ENCODE results near the gene UNC5C.
A peak's percentile ranks its signal among the peaks of the same experiment; 100 is the strongest.

The UNC5C gene

DNA sequence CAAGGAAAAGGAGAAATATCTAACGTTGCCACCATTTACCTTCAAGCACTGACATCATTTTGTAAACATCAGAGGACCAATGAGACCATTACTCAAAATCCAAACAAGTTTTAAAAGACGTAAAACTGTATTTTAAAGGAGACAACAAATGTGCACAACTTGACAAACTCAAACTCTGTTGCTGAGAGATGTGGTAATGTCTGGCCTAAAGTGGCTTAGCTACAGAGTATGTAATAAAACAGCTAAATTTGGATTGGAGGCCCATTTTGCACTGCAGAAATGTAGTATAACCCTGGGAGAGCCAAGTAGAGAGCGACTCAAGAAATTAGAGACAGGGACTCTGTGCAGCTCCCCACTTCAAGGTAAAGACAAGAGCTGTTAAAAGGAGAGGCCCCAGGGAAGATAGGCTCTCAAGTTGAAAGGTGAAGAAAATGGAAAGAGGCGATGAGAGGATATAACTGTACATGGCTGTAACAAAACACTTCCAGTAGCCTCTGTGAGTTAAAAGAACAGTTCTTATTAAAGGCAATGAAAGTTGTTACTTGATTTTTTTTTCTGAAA is 20.3 kb downstream of the UNC5C start:
- Histone ChIP-seq H3K27ac (ENCODE audit: extremely low read depth, low read depth, low read length) (peak overlapping the region; percentile 28; the same call in 1 of the 2 replicates), H3K9me3 (ENCODE audit: control insufficient read depth, insufficient read depth, low read depth, low read length) (no peaks in the 10 kb centered on the region), H3K36me3 (ENCODE audit: control insufficient read depth in 2 of 2, insufficient read depth in 1 of 2, low read length in 2 of 2) (no peaks in the 10 kb centered on the region), H3K4me3 (ENCODE audit: low read depth, low read length) (no peak overlapping the region), H3K4me1 (ENCODE audit: control insufficient read depth, insufficient read depth, low read length) (peaks cover 22% of the 10 kb centered on the region)
- ChIA-PET CTCF (interaction anchor here (0.7 kb wide), 1 partner anchor 183 kb away, joined by 3 read pairs; no protein-coding TSS in a partner anchor), POLR2A (interaction anchor here (2.5 kb wide), 1 partner anchor 20 kb away, joined by 10 read pairs; the partner anchor contains the start of gene UNC5C)
- TF ChIP-seq RBAK (tag by site-specific recombination; IDR thresholded peaks at IDR 0.05) (no peak), ZNF37A (tag by site-specific recombination; IDR thresholded peaks at IDR 0.05) (no peak), WT1 (tag by site-specific recombination; IDR thresholded peaks at IDR 0.05) (no peak), BCL11B (tag by site-specific recombination; IDR thresholded peaks at IDR 0.05; ENCODE audit: low read depth) (no peak), ZNF555 (tag by site-specific recombination; conservative IDR thresholded peaks at IDR 0.05) (no peak), ZNF10 (tag by site-specific recombination; IDR thresholded peaks at IDR 0.05) (no peak), ZBTB17 (tag by site-specific recombination; IDR thresholded peaks at IDR 0.05) (peak; percentile 32; the same call in 1 of the 2 replicates), BCL11A (tag by site-specific recombination; IDR thresholded peaks at IDR 0.05; ENCODE audit: low read depth) (no peak), ZNF335 (tag by site-specific recombination; conservative IDR thresholded peaks at IDR 0.05) (no peak), TRIM28 (IDR thresholded peaks at IDR 0.05; ENCODE audit: borderline replicate concordance, low read length) (no peak), ZNF292 (tag by site-specific recombination; IDR thresholded peaks at IDR 0.05; ENCODE audit: borderline replicate concordance, low read depth) (no peak), MZF1 (tag by site-specific recombination; IDR thresholded peaks at IDR 0.05; ENCODE audit: borderline replicate concordance) (peak; percentile 30; the same call in 1 of the 2 replicates), SP3 (tag by site-specific recombination; IDR thresholded peaks at IDR 0.05) (no peak), SP7 (tag by site-specific recombination; IDR thresholded peaks at IDR 0.05) (no peak), ZNF624 (tag by site-specific recombination; IDR thresholded peaks at IDR 0.05) (no peak), GLIS1 (tag by site-specific recombination; IDR thresholded peaks at IDR 0.05) (no peak), ZNF354C (tag by site-specific recombination; IDR thresholded peaks at IDR 0.05; ENCODE audit: borderline replicate concordance, low read depth) (no peak), ZNF660 (tag by site-specific recombination; IDR thresholded peaks at IDR 0.05) (0 out of 2 replicates have a peak, but pooled peaks have one; percentile 17)
- TF ChIP-seq, protein P1, sequence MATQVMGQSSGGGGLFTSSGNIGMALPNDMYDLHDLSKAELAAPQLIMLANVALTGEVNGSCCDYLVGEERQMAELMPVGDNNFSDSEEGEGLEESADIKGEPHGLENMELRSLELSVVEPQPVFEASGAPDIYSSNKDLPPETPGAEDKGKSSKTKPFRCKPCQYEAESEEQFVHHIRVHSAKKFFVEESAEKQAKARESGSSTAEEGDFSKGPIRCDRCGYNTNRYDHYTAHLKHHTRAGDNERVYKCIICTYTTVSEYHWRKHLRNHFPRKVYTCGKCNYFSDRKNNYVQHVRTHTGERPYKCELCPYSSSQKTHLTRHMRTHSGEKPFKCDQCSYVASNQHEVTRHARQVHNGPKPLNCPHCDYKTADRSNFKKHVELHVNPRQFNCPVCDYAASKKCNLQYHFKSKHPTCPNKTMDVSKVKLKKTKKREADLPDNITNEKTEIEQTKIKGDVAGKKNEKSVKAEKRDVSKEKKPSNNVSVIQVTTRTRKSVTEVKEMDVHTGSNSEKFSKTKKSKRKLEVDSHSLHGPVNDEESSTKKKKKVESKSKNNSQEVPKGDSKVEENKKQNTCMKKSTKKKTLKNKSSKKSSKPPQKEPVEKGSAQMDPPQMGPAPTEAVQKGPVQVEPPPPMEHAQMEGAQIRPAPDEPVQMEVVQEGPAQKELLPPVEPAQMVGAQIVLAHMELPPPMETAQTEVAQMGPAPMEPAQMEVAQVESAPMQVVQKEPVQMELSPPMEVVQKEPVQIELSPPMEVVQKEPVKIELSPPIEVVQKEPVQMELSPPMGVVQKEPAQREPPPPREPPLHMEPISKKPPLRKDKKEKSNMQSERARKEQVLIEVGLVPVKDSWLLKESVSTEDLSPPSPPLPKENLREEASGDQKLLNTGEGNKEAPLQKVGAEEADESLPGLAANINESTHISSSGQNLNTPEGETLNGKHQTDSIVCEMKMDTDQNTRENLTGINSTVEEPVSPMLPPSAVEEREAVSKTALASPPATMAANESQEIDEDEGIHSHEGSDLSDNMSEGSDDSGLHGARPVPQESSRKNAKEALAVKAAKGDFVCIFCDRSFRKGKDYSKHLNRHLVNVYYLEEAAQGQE (tag by site-specific recombination; IDR thresholded peaks at IDR 0.05) = no peak
- TF ChIP-seq, protein P2, sequence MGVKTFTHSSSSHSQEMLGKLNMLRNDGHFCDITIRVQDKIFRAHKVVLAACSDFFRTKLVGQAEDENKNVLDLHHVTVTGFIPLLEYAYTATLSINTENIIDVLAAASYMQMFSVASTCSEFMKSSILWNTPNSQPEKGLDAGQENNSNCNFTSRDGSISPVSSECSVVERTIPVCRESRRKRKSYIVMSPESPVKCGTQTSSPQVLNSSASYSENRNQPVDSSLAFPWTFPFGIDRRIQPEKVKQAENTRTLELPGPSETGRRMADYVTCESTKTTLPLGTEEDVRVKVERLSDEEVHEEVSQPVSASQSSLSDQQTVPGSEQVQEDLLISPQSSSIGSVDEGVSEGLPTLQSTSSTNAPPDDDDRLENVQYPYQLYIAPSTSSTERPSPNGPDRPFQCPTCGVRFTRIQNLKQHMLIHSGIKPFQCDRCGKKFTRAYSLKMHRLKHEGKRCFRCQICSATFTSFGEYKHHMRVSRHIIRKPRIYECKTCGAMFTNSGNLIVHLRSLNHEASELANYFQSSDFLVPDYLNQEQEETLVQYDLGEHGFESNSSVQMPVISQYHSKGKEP (tag by site-specific recombination; IDR thresholded peaks at IDR 0.05) = no peak
- TF ChIP-seq, protein P3, sequence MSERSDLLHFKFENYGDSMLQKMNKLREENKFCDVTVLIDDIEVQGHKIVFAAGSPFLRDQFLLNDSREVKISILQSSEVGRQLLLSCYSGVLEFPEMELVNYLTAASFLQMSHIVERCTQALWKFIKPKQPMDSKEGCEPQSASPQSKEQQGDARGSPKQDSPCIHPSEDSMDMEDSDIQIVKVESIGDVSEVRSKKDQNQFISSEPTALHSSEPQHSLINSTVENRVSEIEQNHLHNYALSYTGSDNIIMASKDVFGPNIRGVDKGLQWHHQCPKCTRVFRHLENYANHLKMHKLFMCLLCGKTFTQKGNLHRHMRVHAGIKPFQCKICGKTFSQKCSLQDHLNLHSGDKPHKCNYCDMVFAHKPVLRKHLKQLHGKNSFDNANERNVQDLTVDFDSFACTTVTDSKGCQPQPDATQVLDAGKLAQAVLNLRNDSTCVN (tag by site-specific recombination; optimal IDR thresholded peaks at IDR 0.05) = no peak
- TF ChIP-seq, protein P4, sequence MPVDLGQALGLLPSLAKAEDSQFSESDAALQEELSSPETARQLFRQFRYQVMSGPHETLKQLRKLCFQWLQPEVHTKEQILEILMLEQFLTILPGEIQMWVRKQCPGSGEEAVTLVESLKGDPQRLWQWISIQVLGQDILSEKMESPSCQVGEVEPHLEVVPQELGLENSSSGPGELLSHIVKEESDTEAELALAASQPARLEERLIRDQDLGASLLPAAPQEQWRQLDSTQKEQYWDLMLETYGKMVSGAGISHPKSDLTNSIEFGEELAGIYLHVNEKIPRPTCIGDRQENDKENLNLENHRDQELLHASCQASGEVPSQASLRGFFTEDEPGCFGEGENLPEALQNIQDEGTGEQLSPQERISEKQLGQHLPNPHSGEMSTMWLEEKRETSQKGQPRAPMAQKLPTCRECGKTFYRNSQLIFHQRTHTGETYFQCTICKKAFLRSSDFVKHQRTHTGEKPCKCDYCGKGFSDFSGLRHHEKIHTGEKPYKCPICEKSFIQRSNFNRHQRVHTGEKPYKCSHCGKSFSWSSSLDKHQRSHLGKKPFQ (tag by site-specific recombination; IDR thresholded peaks at IDR 0.05) = no peak
- TF ChIP-seq, protein P5, sequence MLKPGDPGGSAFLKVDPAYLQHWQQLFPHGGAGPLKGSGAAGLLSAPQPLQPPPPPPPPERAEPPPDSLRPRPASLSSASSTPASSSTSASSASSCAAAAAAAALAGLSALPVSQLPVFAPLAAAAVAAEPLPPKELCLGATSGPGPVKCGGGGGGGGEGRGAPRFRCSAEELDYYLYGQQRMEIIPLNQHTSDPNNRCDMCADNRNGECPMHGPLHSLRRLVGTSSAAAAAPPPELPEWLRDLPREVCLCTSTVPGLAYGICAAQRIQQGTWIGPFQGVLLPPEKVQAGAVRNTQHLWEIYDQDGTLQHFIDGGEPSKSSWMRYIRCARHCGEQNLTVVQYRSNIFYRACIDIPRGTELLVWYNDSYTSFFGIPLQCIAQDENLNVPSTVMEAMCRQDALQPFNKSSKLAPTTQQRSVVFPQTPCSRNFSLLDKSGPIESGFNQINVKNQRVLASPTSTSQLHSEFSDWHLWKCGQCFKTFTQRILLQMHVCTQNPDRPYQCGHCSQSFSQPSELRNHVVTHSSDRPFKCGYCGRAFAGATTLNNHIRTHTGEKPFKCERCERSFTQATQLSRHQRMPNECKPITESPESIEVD (tag by site-specific recombination; IDR thresholded peaks at IDR 0.05) = peak; percentile 93
- TF ChIP-seq, protein P6, sequence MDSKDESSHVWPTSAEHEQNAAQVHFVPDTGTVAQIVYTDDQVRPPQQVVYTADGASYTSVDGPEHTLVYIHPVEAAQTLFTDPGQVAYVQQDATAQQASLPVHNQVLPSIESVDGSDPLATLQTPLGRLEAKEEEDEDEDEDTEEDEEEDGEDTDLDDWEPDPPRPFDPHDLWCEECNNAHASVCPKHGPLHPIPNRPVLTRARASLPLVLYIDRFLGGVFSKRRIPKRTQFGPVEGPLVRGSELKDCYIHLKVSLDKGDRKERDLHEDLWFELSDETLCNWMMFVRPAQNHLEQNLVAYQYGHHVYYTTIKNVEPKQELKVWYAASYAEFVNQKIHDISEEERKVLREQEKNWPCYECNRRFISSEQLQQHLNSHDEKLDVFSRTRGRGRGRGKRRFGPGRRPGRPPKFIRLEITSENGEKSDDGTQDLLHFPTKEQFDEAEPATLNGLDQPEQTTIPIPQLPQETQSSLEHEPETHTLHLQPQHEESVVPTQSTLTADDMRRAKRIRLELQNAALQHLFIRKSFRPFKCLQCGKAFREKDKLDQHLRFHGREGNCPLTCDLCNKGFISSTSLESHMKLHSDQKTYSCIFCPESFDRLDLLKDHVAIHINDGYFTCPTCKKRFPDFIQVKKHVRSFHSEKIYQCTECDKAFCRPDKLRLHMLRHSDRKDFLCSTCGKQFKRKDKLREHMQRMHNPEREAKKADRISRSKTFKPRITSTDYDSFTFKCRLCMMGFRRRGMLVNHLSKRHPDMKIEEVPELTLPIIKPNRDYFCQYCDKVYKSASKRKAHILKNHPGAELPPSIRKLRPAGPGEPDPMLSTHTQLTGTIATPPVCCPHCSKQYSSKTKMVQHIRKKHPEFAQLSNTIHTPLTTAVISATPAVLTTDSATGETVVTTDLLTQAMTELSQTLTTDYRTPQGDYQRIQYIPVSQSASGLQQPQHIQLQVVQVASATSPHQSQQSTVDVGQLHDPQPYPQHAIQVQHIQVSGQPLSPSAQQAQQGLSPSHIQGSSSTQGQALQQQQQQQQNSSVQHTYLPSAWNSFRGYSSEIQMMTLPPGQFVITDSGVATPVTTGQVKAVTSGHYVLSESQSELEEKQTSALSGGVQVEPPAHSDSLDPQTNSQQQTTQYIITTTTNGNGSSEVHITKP (tag by site-specific recombination; IDR thresholded peaks at IDR 0.05) = peak; percentile 37; the same call in 1 of the 2 replicates

All from HEK293 (cell line).